GM18508 (cell line): ENCODE measurements around the gene KCND3.
"Not testable (repeated sequence)": the region's sequence is repeated elsewhere in the genome, so short reads cannot be mapped to it uniquely, and the experiment has no call there.

Experiments
- ATAC-seq: cut with Tn5 transposase; IDR thresholded peaks from one replicate; pipeline ENCODE4 v1.9.1; 2021; ENCODE audit warnings: moderate number of reproducible peaks; ENCODE audit not compliant: insufficient read depth, unreplicated experiment

KCND3 gene

DNA sequence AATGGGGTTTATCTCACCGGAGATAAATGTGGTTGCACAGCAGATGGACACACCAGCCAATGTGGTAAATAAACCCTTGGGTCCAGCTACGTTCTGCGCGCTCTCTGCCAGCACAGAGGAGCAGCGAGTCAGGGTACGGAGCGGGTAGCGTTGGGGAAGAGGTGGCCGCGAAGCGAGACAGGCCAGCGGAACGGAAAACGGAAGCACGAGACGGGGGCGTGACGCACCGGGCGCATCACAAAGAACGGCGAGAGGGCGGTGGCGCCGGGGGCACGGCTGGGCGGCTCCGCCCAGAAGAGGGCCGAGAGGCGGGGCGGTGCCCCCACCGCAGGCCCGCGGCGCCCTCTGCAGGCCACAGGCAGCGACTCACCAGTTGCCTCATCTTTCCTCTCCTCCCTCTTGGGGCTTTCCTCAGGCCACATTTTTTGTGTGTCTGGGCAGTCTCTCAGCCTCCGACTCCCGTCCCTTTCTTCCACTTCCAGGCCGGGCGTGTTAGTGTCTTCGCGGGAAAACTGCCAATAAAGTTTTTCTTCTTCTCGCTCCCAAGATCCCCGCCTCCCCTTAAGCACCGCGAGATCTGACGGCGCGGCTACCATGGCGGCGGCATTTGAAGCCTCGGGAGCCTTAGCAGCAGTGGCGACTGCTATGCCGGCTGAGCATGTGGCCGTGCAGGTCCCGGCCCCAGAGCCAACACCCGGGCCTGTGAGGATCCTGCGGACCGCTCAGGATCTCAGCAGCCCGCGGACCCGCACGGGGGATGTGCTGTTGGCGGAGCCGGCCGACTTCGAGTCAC is 233.9 kb downstream of the KCND3 start, which contains the start of gene DDX20:
TSS of gene DDX20 (plus strand) at position 571 of the 793 bp plus-strand sequence. CDS start at position 595, 24 bp downstream.
- peak; percentile 55 for ATAC-seq

DNA sequence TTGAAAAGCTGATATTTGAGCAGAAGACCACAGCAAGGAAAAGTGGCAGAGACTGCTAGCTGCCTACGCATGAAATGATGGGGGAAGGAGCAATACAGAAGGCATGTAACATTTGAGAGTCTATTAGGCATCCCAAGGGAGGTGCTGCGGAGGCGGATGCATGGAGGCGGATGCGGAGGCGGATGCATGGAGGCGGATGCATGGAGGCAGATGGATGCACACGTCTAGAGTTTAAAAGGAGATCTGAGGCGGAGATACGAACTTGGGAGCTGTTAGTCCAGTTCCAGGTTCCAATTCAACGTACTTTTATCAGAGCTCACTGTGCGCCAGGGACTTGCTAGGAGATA is 234.5 kb downstream of the KCND3 start:
- ATAC-seq = no peak

DNA sequence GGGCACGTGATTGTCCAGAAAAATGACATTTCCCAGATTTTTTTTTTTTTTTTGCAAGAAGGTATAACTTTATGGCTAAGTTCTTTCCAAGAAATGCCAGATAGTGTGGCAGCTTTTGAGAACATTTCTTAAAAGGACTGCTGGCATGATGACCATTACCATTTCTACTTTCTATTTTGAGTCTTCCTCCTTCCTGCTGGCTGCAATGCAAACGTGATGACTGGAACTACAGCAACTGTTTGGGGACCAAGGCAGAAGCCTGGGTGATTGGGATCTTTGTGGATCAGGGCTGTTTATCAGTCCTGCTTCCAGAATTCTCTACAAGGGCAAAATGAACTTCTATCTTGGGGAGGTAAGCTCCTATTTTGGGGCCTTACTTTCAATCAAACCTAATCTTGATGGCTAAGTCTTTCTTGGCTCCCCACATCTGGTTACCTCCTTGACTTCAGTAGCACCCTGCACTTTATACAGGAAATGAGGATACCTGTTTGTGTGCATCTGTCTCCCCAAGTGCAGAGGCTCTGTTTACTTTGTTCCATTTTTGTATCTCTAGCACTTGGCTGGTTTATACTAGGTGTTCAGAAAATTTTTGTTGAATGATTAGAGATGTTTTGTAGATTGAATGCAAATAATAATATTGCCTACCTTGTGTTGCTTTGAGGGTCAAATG is 237.4 kb downstream of the KCND3 start:
- no peak for ATAC-seq

DNA sequence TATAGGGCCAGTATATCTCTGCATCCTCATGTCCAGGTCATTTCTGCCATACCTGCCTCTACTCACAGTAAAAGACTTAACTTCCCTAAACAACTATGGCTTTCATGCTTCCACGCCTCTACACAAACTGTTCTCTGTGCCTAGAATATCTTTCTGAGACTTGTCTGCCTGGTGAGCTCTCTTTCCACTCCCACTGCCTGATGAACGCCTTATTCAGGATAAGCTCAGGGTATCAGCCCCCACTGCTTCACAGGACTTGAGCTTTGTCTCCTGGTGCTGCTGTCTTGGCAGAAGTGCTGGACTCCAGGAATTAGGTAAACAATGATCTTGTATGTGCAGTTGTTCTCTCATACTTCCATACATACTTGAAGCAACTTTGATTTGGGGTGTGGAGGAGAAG is 238.6 kb downstream of the KCND3 start:
- no peak for ATAC-seq

DNA sequence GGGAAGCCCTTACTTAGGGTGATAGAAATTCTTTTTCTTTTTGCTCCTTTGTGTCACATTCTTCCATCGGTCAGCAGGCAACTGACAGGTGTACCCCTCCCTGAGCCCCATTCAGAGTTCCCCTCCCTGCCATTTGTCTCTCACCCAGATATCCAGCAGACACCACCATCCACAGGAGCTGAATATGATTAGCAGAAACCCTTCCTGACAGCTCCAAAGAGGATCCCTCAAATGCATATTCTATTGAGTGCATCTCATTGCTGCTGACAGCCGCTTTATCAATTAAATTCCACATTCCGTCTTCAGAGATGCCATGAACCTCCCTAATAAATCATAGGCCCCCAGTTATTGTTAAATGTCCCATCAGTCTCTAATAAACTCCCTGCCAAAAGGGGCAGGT is 239.8 kb downstream of the KCND3 start:
- no peak for ATAC-seq

DNA sequence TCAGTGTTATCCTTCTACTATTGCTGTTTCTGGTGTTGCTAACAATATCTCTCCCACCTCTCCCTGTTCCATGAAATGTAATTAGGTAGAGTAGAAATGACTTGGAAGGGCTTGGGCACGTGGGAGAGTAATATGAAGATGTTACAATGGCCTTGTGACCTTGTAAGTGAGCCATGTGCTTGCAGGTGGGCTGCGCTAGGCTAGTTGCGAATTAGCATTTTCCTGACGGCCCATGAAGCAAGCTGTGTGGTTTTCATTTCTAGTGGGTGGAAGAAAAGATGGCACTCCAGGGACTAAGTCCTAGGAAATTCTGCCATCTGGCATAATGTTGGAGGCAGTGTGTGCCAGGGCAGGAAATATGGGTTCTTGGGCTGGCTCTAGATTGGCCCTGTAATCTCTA is 241.5 kb downstream of the KCND3 start:
- no peak for ATAC-seq

DNA sequence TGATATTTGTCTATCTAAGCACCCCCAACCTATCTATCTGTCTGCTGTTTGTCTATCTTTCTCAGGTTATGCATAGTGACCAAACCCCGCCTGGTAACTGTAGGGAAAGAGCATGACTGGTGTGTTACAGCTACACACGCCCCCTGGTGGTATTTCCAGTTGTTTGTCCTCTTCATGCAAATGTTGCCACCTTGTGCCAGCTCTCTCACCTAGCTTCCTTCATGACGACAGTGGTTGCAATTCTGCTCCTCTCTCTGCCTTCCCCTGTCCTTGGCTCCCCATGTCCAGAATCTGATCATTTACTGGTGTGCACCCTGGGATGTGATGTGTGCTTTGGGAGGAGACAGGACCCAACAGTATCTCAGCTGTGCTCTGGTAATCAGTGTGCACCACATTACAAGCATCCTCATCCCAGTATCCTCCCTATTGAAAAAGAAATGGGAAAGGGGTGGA is 242.2 kb downstream of the KCND3 start:
- ATAC-seq = no peak

DNA sequence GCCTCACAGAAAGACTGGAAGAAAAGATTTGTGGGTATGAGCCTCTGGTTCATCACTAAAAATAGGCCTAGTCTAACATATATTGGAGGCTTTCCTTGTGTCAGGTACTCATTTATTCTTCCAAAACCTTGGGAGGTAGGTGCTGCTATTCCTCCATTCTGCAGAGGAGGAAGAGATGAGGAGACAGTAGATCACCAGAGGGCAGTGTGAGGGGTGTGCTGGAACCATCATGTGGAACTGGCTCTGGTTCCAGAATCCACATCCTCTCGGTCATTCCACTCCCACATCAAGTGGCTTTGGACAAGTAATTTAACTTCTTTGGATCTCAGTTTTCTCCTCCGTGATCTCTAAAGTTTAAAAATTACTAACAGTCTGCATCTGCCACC is 242.9 kb downstream of the KCND3 start:
- ATAC-seq = no peak

DNA sequence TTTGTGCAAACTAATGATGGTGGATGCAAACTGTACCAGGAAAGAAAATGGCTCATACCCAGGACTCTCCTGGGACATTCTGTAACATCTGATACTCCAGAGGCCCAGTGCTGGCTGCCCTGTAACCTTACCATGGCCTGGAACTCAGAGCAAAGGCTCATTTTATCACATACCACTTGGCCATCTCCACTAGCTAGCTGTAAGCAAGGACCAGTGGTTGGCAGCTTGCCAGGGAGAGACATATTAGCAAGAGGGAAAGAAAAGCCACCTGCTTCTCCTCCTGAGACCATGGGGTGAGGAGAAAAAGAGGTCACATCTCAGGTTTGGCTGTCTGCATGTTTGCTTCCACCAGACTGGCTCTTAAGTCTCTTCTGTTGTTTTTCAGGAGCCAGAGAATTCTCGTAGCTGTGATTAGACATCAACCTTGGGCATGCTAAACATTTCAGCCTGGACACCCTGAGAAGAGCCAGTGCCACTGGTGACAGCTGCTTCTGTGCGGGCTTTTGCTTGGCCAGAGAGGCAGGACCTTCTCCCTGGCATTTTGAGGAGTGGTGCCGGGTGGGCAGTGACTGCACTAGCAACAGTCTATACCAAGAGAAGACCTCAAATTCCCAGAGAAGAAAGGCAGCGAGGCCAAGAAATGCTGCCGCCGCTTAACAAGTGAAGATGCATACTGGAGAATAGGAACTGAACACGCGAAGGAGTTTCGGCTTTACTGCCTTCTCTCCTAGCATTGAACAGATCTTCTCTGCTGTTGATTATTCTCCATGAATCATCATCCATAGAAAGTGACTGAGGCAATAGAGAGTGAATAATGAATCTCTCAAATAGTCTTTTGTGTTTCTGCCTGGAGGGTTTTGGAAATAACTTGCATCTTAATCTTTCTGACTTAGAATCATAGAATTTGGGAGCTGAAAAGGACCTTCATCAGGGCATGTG is 243.5 kb downstream of the KCND3 start:
- ATAC-seq = no peak

DNA sequence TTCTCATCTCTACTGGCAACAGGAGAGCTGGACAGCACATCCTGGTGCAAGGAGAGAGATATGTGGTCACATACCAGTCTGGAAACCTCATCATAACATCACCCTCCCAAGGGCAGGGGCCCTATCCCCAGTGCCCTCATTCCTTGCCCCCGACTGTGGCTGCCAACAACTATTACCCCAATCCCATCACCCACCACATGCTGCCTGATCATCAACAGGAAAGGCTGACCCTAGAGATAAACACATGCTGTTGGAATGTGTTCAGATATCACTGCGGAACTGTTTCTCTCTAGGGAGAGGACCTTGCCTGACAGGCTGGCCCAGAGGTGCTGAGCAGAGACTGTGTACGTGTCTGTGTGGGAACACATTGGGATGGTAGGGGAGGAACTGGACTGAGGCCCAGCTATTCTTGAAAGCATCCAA is 245.8 kb downstream of the KCND3 start:
- ATAC-seq = no peak

DNA sequence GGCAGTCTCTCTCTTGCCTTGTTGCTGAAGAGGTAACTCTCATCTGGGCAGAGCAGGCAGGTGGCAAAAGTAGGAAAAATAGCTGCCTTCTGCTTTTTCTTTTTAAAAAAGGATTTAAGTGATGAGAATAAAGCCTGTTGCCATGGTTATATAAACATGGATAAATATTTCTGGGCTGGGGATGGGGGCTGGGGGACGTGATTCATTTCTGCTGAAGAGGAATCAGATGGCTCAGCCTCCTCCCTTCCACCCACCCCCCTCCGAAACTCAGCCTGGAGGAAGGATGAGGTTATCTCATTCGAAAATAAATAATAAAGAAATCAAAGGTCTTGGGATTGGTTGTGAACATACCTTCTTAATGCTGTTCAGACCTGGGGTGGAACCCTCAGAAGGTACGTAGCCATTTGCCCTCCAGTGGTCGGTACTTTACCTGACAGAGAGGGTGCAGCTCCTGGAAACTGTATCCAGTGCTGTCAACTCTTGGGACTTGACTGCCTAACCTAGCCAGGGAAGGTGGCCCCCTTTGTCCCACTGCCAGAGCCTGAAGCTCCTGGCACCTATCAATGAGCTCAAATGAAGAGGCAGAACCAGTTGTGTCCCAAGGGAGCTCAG is 246.4 kb downstream of the KCND3 start:
- ATAC-seq = no peak

DNA sequence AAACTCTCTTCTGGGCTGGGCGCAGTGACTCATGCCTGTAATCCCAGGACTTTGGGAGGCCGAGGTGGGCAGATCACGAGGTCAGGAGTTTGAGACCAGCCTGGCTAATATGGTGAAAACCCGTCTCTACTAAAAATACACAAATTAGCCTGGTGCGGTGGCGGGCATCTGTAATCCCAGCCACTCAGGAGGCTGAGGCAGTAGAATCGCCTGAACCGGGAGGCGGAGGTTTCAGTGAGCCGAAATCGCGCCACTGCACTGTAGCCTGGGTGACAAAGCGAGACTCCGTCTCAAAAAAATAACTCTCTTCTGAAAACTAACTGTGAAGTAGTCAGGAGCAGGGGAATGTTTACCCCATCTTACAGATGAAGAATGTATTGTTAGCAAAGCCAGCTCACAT is 247.2 kb downstream of the KCND3 start:
- ATAC-seq = not testable (repeated sequence)

DNA sequence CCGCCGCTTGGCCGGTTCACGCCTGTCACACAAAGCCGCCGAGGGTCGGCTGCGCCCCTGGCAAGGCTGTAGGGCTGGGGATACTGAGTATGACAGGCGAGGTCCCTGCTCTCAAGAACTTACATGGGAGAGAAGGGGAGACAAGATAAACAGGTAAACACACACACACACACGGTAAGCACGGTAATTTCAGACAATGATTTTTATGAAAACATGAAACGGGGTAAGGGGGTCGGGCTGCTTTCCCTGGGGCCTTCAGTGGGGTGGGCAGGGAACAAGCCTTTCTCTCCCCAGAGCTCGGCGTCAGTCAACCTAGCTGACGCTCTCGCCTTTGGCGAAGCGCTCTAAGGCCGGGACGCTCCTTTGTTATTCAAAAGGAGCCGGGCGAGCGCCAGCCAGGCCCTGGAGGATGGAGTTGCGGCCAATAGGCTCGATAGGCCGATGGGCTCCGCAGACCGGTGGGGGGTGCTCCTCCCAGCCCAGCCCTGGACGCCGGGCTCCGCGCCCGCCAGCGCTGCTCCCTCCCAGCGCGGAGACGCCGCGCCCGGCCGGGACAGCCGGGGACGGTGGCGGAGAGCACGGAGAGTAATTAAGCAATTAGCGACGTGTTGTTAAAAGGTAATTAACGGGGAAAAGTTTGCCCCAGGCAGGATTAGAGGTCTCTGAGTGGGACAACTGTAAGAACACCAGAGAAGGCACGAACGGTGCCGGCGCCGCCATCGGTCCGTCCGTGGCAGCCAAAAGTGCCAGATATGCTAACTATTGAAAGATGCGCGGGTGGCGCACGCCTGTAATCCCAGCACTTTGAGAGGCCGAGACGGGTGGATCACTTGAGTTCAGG is 249.3 kb downstream of the KCND3 start:
- no peak for ATAC-seq

DNA sequence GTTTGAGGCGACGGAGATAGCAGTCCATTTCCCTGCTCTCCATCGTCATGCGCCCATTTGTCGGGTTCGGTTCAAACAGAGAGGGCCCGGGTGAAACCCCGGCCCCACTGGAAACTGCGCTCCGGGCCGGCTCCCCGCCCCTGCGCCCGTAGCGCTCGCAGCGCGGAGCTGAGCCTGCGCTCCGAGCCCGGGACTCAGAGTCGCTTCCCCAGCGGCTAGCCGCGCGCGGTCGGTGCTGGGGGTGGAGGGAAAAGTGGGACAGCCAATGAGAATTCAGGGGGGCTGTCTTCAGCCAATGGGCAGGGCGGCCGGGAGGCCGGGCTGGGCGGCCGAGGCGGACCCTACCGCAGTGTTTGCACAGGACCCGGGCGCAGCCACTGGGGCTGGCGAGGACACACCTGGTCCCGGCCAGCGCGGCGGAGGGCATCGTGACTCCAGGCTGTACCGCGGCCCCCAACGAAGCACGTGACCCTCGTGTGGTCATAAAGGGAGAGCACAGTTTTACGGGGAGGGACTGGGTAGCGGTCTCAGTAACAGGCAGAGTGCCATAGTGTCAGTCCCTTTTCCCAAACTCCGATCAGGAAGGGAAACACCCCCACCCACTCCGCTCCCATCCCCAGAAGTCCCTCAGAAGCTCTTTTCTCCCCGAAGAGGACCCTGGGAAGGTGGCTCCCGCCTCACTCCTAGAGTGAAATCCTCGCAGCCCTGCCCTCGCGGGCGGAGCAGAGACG is 250.1 kb downstream of the KCND3 start, which contains the start of gene INKA2:
TSS of gene INKA2 (minus strand) at position 202 of the 731 bp plus-strand sequence. CDS start at position 49, 153 bp downstream.
- ATAC-seq = peak; percentile 52

DNA sequence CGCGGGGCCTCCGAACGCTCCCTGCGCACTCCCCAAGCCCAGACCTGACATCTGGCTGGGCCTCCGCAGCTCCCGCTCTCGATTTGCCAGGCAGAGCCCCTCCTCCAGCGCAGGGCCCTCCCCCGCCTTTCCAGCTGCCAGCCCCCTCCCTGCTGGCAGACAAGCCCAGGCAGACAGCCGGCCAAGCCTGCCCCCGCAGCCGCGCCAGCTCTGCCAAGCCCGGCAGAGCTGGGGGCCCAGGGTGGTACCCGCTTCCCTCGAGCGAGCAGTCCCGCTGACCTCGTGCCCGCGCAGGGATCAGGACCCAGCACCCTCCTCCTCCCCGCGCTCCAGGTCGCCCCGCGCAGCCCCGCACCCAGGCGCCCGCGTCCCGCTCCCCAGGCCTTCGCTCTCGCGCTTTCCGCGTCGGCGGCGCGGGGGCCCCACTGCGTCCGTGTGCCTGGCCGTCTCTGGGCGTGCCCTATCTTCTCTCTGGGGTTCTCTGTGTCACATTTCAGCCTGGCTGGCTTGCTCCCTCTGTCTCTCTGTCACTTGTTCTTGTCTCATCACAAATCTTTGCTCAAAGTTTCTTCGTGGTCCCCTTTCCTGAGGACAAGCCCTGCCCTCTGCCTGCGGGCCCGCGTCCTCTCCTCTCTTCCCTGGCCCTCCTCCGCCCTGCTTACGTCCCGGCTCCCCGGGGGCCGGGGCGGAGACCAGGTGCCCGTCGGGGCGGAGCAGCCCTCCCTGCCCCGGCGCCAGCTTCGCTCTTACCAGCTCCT is 250.9 kb downstream of the KCND3 start:
- peak; percentile 16 for ATAC-seq

DNA sequence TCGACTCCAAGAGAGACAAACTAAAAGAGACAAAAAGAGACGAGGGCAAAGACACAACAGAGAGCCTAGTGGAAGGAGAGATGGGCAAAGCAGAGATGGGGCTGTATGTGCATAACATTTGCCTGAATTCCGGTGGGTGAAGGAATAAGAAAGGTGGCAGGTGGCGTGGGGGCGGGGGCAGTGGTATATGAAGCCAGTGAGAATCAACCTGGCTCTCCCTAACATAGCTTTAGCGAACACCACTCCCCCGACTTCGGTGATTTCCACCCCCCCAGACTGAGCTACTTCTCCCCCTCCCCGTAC is 251.4 kb downstream of the KCND3 start:
- ATAC-seq = no peak

DNA sequence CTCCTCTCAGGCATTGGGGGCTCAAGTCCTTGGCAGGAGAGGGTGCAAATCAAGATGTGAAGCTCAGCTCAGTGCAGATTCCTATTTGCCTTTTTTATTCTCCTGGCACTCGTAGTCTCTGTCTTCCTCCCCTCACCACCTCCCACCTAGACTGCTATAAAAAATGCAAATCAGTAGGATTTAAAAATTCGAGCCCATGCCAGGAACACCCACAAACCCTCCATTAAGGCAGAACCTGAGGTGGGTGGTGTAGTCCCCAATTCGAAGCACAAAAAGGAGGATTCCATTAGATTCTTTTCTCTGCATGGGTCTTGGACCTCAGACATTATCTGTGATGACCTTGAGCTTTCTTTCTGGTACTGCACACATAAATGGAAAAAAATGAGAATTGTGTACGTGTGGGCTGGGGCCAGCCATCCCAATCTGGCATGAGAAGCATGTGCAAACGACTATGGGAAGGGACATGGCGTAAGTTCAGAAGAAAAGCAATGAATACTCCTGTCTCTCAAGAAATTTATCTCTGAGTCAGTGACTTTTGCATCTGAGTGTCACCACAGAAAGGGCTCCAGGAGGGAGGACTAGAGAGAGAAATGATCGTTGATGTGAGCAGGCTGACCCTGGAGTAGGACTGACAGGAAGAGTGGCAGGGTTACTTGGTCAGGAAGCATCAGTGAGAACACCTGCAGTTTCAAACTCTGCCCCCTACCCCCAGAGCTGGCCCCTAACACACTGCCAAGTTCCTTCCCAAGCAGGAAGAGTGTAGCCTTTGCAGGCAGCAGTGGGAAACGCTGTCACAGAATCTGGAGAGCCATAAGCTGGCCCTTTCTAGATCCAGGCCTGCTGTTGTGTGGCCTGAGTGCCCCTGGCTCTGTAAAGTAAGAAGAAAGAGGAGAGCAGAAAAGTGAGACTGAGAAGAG is 252.0 kb downstream of the KCND3 start:
- ATAC-seq = no peak
